Measurements from ENCODE around the gene PACSIN2.

Gene PACSIN2

DNA sequence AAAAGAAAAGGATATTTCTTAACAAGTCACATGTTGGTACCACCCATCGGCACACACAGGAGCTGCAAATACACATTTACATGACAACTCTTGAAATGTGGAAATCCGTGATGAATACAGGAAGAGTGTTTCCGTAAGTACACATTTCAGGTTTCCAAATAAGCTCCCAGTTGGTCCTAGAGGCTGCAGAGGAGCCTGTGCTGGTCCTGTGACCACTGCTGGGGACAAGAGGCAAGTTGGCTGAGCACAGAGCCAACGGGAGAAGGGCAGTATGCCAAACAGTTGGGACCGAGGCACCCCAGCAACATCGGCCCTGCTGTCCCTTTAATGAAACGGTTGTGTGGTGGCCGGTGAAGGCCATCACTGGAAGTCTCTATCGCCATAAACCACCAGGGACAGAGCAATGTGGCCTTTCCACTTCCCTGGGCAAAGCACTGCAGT is 119.4 kb downstream of the PACSIN2 start:
- Histone ChIP-seq H3K36me3 (ENCODE audit: control insufficient read depth, insufficient read depth, low read length) (peaks cover 4% of the 10 kb centered on the region), H3K9me3 (ENCODE audit: control insufficient read depth, low read length) (no peaks in the 10 kb centered on the region), H3K27ac (ENCODE audit: insufficient read depth, low read depth, low read length, poor library complexity, severe bottlenecking) (no peak overlapping the region), H3K4me1 (ENCODE audit: control insufficient read depth, insufficient read depth, low read length) (no peaks in the 10 kb centered on the region), H3K4me3 (ENCODE audit: insufficient read depth, low read depth, low read length) (no peak overlapping the region), H3K27me3 (ENCODE audit: control insufficient read depth, insufficient read depth, low read length, poor library complexity, severe bottlenecking) (no peaks in the 10 kb centered on the region)
- 89 to 91% methylated on average over 9 of the region's 9 CpGs for WGBS, 2 experiments

GRCh38 chr22:42895087-42895486 is 119.9 kb downstream of the PACSIN2 start:
- Histone ChIP-seq H3K4me3 (ENCODE audit: insufficient read depth, low read depth, low read length) (no peak overlapping the region), H3K27ac (ENCODE audit: insufficient read depth, low read depth, low read length, poor library complexity, severe bottlenecking) (no peak overlapping the region), H3K36me3 (ENCODE audit: control insufficient read depth, insufficient read depth, low read length) (peaks cover 7% of the 10 kb centered on the region), H3K4me1 (ENCODE audit: control insufficient read depth, insufficient read depth, low read length) (no peaks in the 10 kb centered on the region), H3K27me3 (ENCODE audit: control insufficient read depth, insufficient read depth, low read length, poor library complexity, severe bottlenecking) (no peaks in the 10 kb centered on the region), H3K9me3 (ENCODE audit: control insufficient read depth, low read length) (no peaks in the 10 kb centered on the region)
- 80 to 81% methylated on average over 7 of the region's 7 CpGs for WGBS, 2 experiments

DNA sequence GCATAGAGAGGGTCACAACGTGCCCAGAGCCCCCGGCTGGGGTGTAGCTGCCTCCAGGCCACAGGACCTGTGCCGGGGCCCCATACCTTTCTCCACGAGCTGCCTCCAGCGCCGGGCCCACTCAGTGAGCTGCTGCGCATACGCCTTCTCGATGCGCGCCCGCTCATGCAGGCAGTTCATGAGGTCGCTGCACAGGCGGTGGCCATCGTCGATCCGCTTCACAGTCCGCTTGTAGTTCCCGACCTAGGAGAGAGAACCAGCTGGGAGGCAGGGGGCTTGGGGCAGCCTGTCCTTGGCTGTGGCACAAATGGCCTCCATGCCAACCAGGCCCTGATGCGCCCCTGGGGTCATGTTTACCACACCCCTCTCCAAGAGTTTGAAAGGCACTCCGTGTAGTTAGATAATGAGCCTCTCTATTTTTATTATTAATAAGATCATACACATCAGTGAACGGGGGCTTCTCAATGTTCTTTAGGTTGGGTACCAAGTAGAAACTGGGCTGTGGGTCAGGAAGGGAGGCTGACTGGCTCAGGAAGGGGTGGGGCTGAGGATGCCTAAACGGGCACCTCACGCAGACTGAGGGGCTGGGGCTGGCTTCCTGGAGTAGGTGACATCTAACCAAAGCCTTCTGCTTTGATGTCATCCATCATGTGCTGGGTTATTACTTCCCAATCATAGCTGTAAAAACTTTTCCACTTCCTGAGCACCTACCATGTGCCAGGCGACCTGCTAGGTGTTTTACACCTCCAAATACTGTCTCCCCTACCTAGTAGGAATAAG is 121.4 kb downstream of the PACSIN2 start:
- Histone ChIP-seq H3K36me3 (ENCODE audit: control insufficient read depth, insufficient read depth, low read length) (peaks cover 7% of the 10 kb centered on the region), H3K27me3 (ENCODE audit: control insufficient read depth, insufficient read depth, low read length, poor library complexity, severe bottlenecking) (no peaks in the 10 kb centered on the region), H3K9me3 (ENCODE audit: control insufficient read depth, low read length) (no peaks in the 10 kb centered on the region), H3K4me3 (ENCODE audit: insufficient read depth, low read depth, low read length) (no peak overlapping the region), H3K4me1 (ENCODE audit: control insufficient read depth, insufficient read depth, low read length) (no peaks in the 10 kb centered on the region), H3K27ac (ENCODE audit: insufficient read depth, low read depth, low read length, poor library complexity, severe bottlenecking) (no peak overlapping the region)
- 93 to 95% methylated on average over 24 of the region's 25 CpGs for WGBS, 2 experiments

- H3K27me3 ChIP-seq (ENCODE audit: control insufficient read depth, insufficient read depth, low read length, poor library complexity, severe bottlenecking), result no peaks in the 10 kb centered on the region
- no peak overlapping the region for H3K4me3 ChIP-seq (ENCODE audit: insufficient read depth, low read depth, low read length)
- H3K9me3 ChIP-seq (ENCODE audit: control insufficient read depth, low read length), result no peaks in the 10 kb centered on the region
- peaks cover 7% of the 10 kb centered on the region for H3K36me3 ChIP-seq (ENCODE audit: control insufficient read depth, insufficient read depth, low read length)
- no peaks in the 10 kb centered on the region for H3K4me1 ChIP-seq (ENCODE audit: control insufficient read depth, insufficient read depth, low read length)
- no peak overlapping the region for H3K27ac ChIP-seq (ENCODE audit: insufficient read depth, low read depth, low read length, poor library complexity, severe bottlenecking)
- WGBS, 2 experiments, result 89 to 91% methylated on average over 10 of the region's 10 CpGs
Measured at GRCh38 chr22:42892571-42893316, 122.2 kb downstream of the PACSIN2 start.

- H3K4me1 ChIP-seq (ENCODE audit: control insufficient read depth, insufficient read depth, low read length), result no peaks in the 10 kb centered on the region
- H3K4me3 ChIP-seq (ENCODE audit: insufficient read depth, low read depth, low read length), result no peak overlapping the region
- H3K27ac ChIP-seq (ENCODE audit: insufficient read depth, low read depth, low read length, poor library complexity, severe bottlenecking), result no peak overlapping the region
- WGBS, 2 experiments, result 92 to 96% methylated on average over 9 of the region's 9 CpGs
- H3K9me3 ChIP-seq (ENCODE audit: control insufficient read depth, low read length), result no peaks in the 10 kb centered on the region
- H3K36me3 ChIP-seq (ENCODE audit: control insufficient read depth, insufficient read depth, low read length), result peaks cover 7% of the 10 kb centered on the region
- no peaks in the 10 kb centered on the region for H3K27me3 ChIP-seq (ENCODE audit: control insufficient read depth, insufficient read depth, low read length, poor library complexity, severe bottlenecking)
Measured at GRCh38 chr22:42892156-42892555, 122.8 kb downstream of the PACSIN2 start.

DNA sequence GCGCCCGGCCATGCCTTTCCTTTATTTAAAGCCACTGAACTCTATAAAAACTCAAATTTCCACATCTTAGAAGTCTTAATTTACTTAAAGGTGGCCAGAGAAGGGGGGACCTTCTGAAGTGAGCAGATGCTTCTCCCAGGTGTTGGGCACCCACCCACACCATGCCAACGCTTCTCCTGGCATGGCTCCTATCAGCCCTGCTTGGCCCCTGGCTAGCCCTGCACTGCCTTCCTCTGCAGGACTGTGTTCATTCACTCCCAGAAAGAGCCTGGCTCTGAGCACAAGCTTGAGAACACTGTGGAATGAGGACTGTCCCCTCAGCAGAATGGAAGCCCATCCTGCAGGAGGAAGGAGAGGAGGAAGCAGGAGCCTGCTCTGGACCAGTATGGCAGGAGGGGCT is 123.3 kb downstream of the PACSIN2 start:
- H3K9me3 ChIP-seq (ENCODE audit: control insufficient read depth, low read length), result no peaks in the 10 kb centered on the region
- no peaks in the 10 kb centered on the region for H3K27me3 ChIP-seq (ENCODE audit: control insufficient read depth, insufficient read depth, low read length, poor library complexity, severe bottlenecking)
- H3K4me3 ChIP-seq (ENCODE audit: insufficient read depth, low read depth, low read length), result no peak overlapping the region
- no peak overlapping the region for H3K27ac ChIP-seq (ENCODE audit: insufficient read depth, low read depth, low read length, poor library complexity, severe bottlenecking)
- H3K36me3 ChIP-seq (ENCODE audit: control insufficient read depth, insufficient read depth, low read length), result peaks cover 7% of the 10 kb centered on the region
- H3K4me1 ChIP-seq (ENCODE audit: control insufficient read depth, insufficient read depth, low read length), result no peaks in the 10 kb centered on the region
- WGBS, 2 experiments, result 97 to 99% methylated on average over 3 of the region's 3 CpGs

- 95% methylated on average over 13 of the region's 13 CpGs for WGBS, 2 experiments
- H3K36me3 ChIP-seq (ENCODE audit: control insufficient read depth, insufficient read depth, low read length), result peaks cover 7% of the 10 kb centered on the region
Measured at GRCh38 chr22:42891008-42891407, 123.9 kb downstream of the PACSIN2 start.

DNA sequence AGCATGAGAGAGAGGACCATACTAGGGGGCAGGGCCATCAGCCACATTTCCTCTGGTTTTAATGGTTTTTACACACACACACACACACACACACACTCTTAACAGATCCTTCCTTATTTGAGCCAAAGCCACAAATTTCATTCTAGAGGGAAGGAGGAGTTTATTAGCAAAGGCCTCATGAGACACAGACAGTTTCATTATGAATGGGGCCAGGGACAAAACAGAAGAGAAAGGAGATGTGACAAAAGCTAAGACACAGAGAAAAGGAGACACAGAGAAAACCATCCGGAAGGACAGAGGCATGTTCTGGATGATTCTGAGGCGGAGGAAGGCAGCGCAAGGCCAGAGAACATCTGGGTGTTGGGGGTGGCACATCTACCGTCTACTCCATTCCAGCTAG is 125.6 kb downstream of the PACSIN2 start:
- 92 to 96% methylated on average over 4 of the region's 4 CpGs for WGBS, 2 experiments
- H3K9me3 ChIP-seq (ENCODE audit: control insufficient read depth, low read length), result no peaks in the 10 kb centered on the region
- H3K27ac ChIP-seq (ENCODE audit: insufficient read depth, low read depth, low read length, poor library complexity, severe bottlenecking), result no peak overlapping the region
- no peaks in the 10 kb centered on the region for H3K4me1 ChIP-seq (ENCODE audit: control insufficient read depth, insufficient read depth, low read length)
- H3K4me3 ChIP-seq (ENCODE audit: insufficient read depth, low read depth, low read length), result no peak overlapping the region
- H3K36me3 ChIP-seq (ENCODE audit: control insufficient read depth, insufficient read depth, low read length), result peaks cover 7% of the 10 kb centered on the region
- no peaks in the 10 kb centered on the region for H3K27me3 ChIP-seq (ENCODE audit: control insufficient read depth, insufficient read depth, low read length, poor library complexity, severe bottlenecking)

More at GRCh38 chr22:42891008-42891407, 123.9 kb downstream of the PACSIN2 start:
- Histone ChIP-seq H3K9me3 (ENCODE audit: control insufficient read depth, low read length) (no peaks in the 10 kb centered on the region), H3K4me1 (ENCODE audit: control insufficient read depth, insufficient read depth, low read length) (no peaks in the 10 kb centered on the region), H3K27ac (ENCODE audit: insufficient read depth, low read depth, low read length, poor library complexity, severe bottlenecking) (no peak overlapping the region), H3K27me3 (ENCODE audit: control insufficient read depth, insufficient read depth, low read length, poor library complexity, severe bottlenecking) (no peaks in the 10 kb centered on the region), H3K4me3 (ENCODE audit: insufficient read depth, low read depth, low read length) (no peak overlapping the region)

DNA sequence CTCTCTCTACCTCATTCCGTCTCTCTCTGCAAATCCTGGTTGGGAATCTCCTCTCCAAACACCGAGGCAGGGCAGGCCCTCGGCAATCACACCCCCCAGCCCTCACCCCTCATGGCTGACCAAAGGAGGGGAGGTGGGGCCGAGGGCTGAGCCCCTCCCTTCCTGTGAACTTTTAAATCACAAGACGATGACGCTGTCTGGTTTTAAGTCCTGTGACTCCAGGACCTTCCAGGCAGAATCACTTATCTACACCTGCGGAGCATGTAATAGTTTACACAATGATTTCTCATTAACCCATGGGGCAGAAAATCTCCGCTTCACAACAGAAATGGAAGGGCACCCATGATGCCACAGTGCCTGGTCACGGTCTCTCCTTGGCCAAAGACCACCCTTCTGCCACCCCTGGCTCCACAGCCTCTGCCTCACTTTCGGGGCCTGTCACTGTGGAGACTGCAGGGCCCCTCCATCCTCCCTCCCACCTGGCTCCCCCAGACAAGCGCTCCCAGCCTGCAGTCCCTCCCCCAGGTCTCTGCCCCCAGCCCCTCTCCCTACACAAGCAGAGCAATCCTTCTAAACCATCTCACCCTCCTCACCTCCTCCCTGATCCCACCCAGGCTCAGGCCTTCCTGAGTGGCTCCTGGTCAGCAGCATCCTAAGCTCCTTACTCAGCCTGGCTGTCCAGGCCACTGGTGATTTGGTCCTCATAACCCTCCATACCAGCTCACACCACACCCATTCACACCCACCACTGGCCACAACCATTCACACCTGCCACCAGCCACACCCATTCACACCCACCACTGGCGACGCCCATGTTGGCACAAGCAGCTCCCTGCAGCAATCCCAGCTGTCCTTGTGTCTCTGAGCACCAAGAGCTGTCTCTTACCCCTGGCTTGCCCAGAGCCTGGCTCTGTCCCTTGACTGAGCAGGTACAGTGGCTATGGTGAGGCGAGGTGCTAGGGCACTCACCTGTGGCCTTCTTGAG is 127.1 kb downstream of the PACSIN2 start:
- Histone ChIP-seq H3K4me3 (ENCODE audit: insufficient read depth, low read depth, low read length) (no peak overlapping the region), H3K4me1 (ENCODE audit: control insufficient read depth, insufficient read depth, low read length) (no peaks in the 10 kb centered on the region), H3K9me3 (ENCODE audit: control insufficient read depth, low read length) (no peaks in the 10 kb centered on the region), H3K36me3 (ENCODE audit: control insufficient read depth, insufficient read depth, low read length) (peaks cover 14% of the 10 kb centered on the region), H3K27me3 (ENCODE audit: control insufficient read depth, insufficient read depth, low read length, poor library complexity, severe bottlenecking) (no peaks in the 10 kb centered on the region), H3K27ac (ENCODE audit: insufficient read depth, low read depth, low read length, poor library complexity, severe bottlenecking) (no peak overlapping the region)
- WGBS, 2 experiments, result 87 to 89% methylated on average over 13 to 14 of the region's 14 CpGs

Measured in ectodermal cell (in vitro differentiated cells).